OCI-LY1 (cell line): Measurements from ENCODE around the gene TMEM87A.

ENCODE experiments used
- CTCF ChIP-seq: fragments of 200-600 bp; sonication (generic), shearing (Covaris generic); IDR thresholded peaks from 2 replicates; pipeline ENCODE4 v1.5.1; 2017; ENCODE audit warnings: mild to moderate bottlenecking, antibody characterized with exemption, low read length, moderate library complexity, mixed read lengths
- EZH2 ChIP-seq: fragments of 200-600 bp; sonication (generic), shearing (Covaris generic); IDR thresholded peaks from 2 replicates; pipeline ENCODE4 v1.8.0; 2017; ENCODE audit warnings: borderline replicate concordance, mixed run types, mild to moderate bottlenecking, antibody characterized with exemption, low read length, moderate library complexity, mixed read lengths

- TF ChIP-seq CTCF (no peak), EZH2 (no peak)
Measured at GRCh38 chr15:42190370-42190769, 82.9 kb downstream of the TMEM87A start.
